ENCODE data around the gene EHD4.

- TF ChIP-seq ELK1 (IDR thresholded peaks at IDR 0.05; ENCODE audit: low read depth, low read length) (no peak), RAD21 (conservative IDR thresholded peaks at IDR 0.05 in 1 of 2, IDR thresholded peaks at IDR 0.05 in 1 of 2) (no peak), RCOR1 (IDR thresholded peaks at IDR 0.05; ENCODE audit: low read depth, low read length) (no peak), HOXB5 (CRISPR knock-in tag; IDR thresholded peaks at IDR 0.05) (no peak), SREBF2 (IDR thresholded peaks at IDR 0.05) (no peak), MYC (IDR thresholded peaks at IDR 0.05; ENCODE audit: borderline replicate concordance, low read length) (no peak)
- TF ChIP-seq, protein P1, sequence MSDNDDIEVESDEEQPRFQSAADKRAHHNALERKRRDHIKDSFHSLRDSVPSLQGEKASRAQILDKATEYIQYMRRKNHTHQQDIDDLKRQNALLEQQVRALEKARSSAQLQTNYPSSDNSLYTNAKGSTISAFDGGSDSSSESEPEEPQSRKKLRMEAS (IDR thresholded peaks at IDR 0.05) = no peak
Observed at GRCh38 chr15:41961595-41962202, 10.7 kb downstream of the EHD4 start.

Data from A549 (cell line).